Erythroblast (primary cell): ENCODE data around the gene TAF11L10.
"Not testable (repeated sequence)": the region's sequence is repeated elsewhere in the genome, so short reads cannot be mapped to it uniquely, and the experiment has no call there.

ENCODE experiments used
- GATA1 ChIP-seq: IDR thresholded peaks from 2 replicates; pipeline ENCODE4 v1.6.1; 2011; ENCODE audit warnings: low read depth, mild to moderate bottlenecking, control low read depth, low read length, moderate library complexity
- POLR2A ChIP-seq: IDR thresholded peaks from 2 replicates; pipeline ENCODE4 v1.6.1; 2011; ENCODE audit warnings: mild to moderate bottlenecking, low read length

DNA sequence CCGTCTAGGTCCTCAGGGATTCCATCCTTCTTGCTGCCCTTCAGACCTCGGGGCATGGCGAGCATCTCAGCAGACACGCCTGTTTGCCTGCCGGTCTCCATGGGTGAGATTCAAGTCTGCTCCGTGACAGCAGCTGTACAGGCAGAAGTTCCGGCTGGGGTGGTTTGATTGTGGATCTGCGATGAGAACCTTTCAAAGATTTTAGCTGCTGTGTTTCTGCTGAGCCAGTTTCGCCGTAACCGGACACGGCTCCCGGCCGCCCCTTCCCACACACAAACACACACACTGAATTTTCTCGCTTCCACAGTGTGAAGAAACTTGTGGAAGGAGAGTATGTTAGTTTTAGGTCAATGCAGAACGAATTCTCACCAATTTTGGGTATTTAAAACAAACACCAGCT is 12.0 kb downstream of the TAF11L10 start, which contains the start of gene TAF11L7:
- not testable (repeated sequence) for TF ChIP-seq POLR2A, GATA1
